ENCODE measurements around the gene LAG3. TPM values are rescaled to one million over a fixed set of nuclear protein-coding genes. Genes with fewer than 3 reads are reported as not detected.

Gene LAG3
- total RNA-seq, 4 donors from 2014 or later: 1.2 to 4.0 (median 2.9) TPM

DNA sequence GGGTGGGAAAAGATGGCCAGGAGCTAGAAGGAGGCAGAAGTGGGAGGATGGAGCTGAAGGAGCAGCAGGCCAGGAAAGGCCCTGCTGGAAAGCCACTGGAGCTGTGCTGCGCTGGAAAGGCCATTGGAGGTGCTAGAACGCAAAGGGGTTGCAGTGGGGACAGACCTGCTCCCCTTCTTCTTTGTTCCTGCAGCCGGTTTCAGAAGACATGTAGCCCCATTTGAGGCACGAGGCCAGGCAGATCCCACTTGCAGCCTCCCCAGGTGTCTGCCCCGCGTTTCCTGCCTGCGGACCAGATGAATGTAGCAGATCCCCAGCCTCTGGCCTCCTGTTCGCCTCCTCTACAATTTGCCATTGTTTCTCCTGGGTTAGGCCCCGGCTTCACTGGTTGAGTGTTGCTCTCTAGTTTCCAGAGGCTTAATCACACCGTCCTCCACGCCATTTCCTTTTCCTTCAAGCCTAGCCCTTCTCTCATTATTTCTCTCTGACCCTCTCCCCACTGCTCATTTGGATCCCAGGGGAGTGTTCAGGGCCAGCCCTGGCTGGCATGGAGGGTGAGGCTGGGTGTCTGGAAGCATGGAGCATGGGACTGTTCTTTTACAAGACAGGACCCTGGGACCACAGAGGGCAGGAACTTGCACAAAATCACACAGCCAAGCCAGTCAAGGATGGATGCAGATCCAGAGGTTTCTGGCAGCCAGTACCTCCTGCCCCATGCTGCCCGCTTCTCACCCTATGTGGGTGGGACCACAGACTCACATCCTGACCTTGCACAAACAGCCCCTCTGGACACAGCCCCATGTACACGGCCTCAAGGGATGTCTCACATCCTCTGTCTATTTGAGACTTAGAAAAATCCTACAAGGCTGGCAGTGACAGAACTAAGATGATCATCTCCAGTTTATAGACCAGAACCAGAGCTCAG lies 47.0 kb downstream of the LAG3 start:
- Histone ChIP-seq H3K4me3 (no peak overlapping the region), H3K4me1 (peaks cover 0 to 20% (median 10%) of the 10 kb centered on the region in 4 donors), H3K9me3 (no peaks in the 10 kb centered on the region), H3K27ac (no peak overlapping the region), H3K27me3 (peaks cover 0 to 33% of the 10 kb centered on the region in 2 donors), H3K36me3 (no peaks in the 10 kb centered on the region)
- no peak for DNase-seq (ENCODE audit: low spot score in 2 of 2)
- TF ChIP-seq POLR2A (IDR thresholded peaks at IDR 0.05): no peak
- TF ChIP-seq, protein P1, sequence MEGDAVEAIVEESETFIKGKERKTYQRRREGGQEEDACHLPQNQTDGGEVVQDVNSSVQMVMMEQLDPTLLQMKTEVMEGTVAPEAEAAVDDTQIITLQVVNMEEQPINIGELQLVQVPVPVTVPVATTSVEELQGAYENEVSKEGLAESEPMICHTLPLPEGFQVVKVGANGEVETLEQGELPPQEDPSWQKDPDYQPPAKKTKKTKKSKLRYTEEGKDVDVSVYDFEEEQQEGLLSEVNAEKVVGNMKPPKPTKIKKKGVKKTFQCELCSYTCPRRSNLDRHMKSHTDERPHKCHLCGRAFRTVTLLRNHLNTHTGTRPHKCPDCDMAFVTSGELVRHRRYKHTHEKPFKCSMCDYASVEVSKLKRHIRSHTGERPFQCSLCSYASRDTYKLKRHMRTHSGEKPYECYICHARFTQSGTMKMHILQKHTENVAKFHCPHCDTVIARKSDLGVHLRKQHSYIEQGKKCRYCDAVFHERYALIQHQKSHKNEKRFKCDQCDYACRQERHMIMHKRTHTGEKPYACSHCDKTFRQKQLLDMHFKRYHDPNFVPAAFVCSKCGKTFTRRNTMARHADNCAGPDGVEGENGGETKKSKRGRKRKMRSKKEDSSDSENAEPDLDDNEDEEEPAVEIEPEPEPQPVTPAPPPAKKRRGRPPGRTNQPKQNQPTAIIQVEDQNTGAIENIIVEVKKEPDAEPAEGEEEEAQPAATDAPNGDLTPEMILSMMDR (IDR thresholded peaks at IDR 0.05): no peak
- no peak for TF ChIP-seq EP300 (IDR thresholded peaks at IDR 0.05)
- WGBS, 2 donors: 68 to 70% methylated on average over 13 of the region's 13 CpGs

DNA sequence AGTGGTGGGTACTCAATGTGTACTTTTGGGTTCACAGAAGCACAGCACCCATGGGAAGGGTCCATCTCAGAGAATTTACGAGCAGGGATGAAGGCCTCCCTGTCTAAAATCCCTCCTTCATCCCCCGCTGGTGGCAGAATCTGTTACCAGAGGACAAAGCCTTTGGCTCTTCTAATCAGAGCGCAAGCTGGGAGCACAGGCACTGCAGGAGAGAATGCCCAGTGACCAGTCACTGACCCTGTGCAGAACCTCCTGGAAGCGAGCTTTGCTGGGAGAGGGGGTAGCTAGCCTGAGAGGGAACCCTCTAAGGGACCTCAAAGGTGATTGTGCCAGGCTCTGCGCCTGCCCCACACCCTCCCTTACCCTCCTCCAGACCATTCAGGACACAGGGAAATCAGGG lies 47.8 kb downstream of the LAG3 start:
- TF ChIP-seq, protein P1 (IDR thresholded peaks at IDR 0.05): no peak
- TF ChIP-seq EP300 (IDR thresholded peaks at IDR 0.05) (no peak), POLR2A (IDR thresholded peaks at IDR 0.05) (no peak)
- 67 to 83% methylated on average over 5 of the region's 5 CpGs for WGBS, 2 donors
- peaks cover 0 to 23% (median 10%) of the 10 kb centered on the region in 4 donors for H3K4me1 ChIP-seq
- H3K27ac ChIP-seq: no peak overlapping the region
- no peak for DNase-seq (ENCODE audit: low spot score in 2 of 2)
- no peaks in the 10 kb centered on the region for H3K36me3 ChIP-seq
- H3K4me3 ChIP-seq: no peak overlapping the region
- no peaks in the 10 kb centered on the region for H3K9me3 ChIP-seq
- peaks cover 0 to 31% of the 10 kb centered on the region in 2 donors for H3K27me3 ChIP-seq

DNA sequence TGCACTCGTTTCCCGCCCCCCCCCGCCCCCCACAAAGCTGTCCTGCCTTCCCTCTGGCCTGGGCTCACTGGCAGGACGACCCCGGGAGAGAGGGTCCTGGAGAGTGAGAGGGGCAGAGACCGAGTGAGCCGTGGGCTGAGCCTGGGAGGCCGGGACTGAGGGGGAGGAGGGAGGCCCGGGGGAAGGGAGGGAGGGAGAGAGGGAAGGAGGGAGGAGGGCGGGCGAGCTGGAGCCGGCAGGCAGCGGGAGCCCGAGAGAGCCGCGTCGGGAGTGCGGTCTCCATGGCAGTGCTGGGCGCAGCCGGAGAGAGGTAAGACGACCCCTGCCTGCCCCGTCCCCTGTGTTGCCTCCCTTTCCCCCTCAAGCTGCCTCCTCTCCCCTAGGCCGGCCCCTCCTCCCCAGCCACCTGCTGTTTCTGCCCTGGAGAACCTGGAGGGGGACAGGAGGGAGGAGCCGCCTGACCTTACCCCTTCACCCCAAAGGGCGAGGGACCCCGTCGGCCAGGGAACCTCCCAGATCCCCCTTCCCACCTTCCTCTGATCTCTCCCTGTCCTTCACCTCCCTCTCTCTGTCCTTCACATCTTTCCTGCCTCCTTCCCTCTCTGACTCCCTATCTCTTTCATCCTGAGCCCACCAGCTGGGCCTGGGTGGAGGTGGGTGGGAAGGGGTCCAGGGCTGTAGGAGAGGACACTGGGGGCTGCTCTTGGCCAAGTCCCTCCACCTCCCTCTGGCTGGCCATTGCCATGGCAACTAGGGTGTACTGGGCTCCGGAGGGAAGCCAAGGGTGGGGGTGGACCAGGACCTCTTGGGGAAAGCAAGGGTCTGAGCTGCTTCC lies 49.5 kb downstream of the LAG3 start, which contains the start of gene GPR162:
TSS of gene GPR162 (plus strand) at position 231 of the 835 bp plus-strand sequence. CDS start 2,078 bp downstream, outside the sequence.
- H3K36me3 ChIP-seq: no peaks in the 10 kb centered on the region
- TF ChIP-seq, protein P1 (IDR thresholded peaks at IDR 0.05): no peak
- TF ChIP-seq POLR2A (IDR thresholded peaks at IDR 0.05): no peak
- no peak for TF ChIP-seq EP300 (IDR thresholded peaks at IDR 0.05)
- H3K4me3 ChIP-seq: peak within 1 kb of the TSS; percentile 17 to 50 (median 30)
- H3K27ac ChIP-seq: peak within 1 kb of the TSS in 2 of 4 donors; percentile 36 to 53
- H3K4me1 ChIP-seq: peaks cover 0 to 35% (median 12%) of the 10 kb centered on the region in 4 donors
- 1 to 3% methylated on average over 24 to 27 of the region's 28 CpGs for WGBS, 2 donors
- H3K9me3 ChIP-seq: no peaks in the 10 kb centered on the region
- peaks cover 0 to 34% of the 10 kb centered on the region in 2 donors for H3K27me3 ChIP-seq
- DNase-seq (ENCODE audit: low spot score in 2 of 2): no peak

DNA sequence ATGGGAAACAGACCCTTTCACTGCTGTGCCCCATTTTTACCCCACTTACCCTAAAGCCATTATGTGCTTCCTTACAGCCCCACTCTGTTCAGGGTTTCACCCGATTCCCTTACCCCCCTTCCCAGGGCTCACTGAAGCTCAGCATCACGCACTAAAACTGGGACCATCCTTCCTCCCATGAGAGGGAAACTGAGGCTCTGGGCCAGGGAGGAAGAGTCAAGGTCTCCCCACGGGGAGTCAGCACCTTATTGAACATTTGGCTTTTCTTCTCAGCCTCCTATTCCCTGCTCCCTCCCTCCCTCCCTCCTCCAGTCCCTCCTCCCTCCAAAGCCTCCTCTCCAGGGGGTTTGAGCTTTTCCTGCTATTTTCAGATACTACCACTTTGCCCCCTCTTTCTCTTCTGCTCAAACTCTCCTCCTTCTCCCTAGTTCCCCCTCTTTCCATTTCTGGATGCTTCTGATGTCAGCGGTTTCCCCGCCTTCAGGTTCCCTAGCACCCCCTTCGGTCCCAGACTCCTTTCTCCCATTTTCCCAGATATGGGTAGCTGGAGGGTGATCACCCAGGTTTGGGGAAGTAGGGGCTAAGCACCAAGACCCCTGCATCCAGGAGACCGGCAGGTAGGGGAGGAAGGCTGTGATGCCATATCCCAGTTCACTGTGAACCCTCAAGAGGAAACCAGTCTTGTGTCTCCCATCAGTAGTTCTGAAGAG lies 50.3 kb downstream of the LAG3 start:
- Histone ChIP-seq H3K4me3 (no peak overlapping the region), H3K27ac (no peak overlapping the region)

More for the DNA sequence above, 50.3 kb downstream of the LAG3 start:
- Histone ChIP-seq H3K4me1 (peaks cover 0 to 43% (median 14%) of the 10 kb centered on the region in 4 donors), H3K27me3 (peaks cover 0 to 34% of the 10 kb centered on the region in 2 donors), H3K9me3 (no peaks in the 10 kb centered on the region), H3K36me3 (no peaks in the 10 kb centered on the region)
- WGBS, 2 donors: 58 to 61% methylated on average over 7 of the region's 7 CpGs
- DNase-seq (ENCODE audit: low spot score in 2 of 2): no peak
- no peak for TF ChIP-seq EP300 (IDR thresholded peaks at IDR 0.05)
- TF ChIP-seq, protein P1 (IDR thresholded peaks at IDR 0.05): no peak
- no peak for TF ChIP-seq POLR2A (IDR thresholded peaks at IDR 0.05)
